SH-SY5Y (cell line): ENCODE results near the gene CACNA2D4.

Experiments
- GATA2 ChIP-seq: IDR thresholded peaks from 2 replicates; pipeline ENCODE4 v1.6.1; 2011; ENCODE audit warnings: mild to moderate bottlenecking, low read depth, low read length
- GATA3 ChIP-seq: IDR thresholded peaks from 2 replicates; pipeline ENCODE4 v1.6.1; 2011; ENCODE audit warnings: low read depth, mild to moderate bottlenecking, low read length, moderate library complexity

The CACNA2D4 gene

DNA sequence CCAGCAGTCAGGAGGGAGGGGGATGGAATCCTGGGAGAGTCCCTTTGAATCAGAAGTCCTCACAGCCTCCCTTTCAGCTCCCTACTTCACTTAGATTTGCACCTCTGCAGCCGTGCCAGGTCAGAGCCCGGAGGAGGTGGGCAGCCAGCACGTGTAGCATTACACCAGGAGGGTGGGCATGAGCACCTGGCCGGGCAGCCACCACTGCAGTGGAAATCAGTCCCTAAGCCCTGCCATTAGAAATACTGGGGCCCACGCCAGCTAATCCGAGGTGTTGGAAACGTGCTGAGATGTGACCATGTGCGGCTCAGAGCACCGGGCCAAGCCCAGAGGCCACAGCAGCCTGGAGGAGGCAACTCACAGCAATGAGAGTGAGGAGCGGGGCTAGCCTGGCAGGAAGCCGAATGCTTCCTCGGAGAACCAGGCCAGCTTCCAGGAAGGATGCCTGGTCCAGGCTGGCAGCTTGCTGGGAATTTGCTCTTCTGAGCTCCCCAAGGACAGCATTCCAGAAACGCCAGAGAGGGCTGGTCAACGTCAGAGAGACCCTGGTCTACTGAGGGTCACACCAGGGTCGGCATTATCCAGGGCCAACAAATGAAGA is 9.4 kb upstream of the CACNA2D4 start:
- no peak for TF ChIP-seq GATA3
- no peak for TF ChIP-seq GATA2

DNA sequence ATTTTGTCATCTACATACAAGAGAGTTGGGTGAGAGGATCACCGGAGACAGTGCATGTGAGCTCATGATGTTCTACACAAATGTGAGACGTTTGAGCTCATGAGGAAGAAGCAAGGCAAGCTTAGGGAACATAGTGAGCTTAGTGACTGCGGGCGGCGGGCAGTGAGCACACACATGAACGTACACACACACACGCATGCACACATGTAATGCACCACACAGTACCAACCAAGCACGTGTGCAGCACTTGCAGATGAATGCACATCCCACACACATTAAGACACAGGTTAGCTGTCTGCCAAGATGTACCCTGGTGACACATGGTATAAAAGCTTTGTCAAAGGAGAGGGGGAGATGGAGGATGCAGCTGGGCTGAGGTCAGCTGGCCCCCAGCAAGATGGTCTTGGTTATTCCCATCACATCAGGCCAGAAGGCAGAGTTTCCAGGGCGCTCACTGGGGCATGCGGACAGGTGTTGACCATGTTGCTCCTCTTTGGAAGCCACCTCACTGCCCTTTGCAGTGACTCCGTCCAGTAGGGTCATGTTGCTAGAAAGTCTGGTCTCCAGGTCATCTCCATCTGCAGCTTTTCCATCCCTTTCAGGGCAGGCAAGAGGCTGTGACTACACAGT is 8.7 kb upstream of the CACNA2D4 start:
- TF ChIP-seq GATA3 (no peak), GATA2 (no peak)

GRCh38 chr12:1926251-1926657 is 7.8 kb upstream of the CACNA2D4 start:
- TF ChIP-seq GATA3 (no peak), GATA2 (no peak)

DNA sequence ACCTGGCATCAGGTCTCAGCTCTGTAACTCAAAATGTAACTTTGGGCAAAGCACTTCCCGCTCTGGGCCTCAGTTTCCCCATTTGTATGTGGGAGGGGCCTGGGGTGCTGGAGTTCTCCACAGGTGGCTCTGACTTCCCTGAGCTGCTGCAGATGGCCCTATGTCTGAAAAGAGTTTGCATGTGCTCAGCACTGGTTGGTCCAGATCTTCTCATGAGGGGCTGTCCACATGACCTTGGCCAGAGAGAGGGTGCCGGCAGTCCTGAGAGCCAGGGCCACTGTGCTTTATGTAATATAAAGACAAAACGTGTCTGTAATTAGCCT is 7.2 kb upstream of the CACNA2D4 start:
- TF ChIP-seq GATA3 = no peak
- no peak for TF ChIP-seq GATA2

DNA sequence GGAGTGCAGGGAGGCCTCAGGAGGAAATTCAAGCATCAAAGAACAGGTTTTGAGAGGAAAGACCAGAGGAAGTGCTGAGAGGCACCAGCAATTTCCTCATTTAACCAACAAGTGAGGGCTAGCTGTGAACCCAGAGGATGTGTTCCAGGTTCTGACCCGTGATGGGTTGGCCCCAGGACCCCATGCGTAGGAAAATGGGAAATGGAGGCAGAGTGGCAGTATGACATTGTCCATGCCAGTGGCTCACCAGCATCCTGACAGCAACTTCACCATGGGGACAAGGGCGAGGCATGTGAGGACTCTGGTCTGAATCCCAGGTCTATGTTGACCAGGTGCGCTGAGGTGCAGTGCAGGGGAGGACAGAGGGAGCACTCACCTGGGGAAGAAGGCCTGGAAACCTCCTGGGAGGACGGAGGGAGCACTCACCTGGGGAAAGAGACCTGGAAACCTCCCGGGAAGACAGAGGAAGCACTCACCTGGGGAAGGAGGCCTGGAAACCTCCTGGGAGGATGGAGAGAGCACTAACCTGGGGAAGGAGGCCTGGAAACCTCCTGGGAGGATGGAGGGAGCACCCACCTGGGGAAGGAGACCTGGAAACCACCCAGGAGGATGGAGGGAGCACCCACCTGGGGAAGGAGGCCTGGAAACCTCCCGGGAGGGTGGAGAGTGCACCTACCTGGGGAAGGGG is 6.7 kb upstream of the CACNA2D4 start:
- TF ChIP-seq GATA2 = no peak
- no peak for TF ChIP-seq GATA3

- TF ChIP-seq GATA2 (no peak), GATA3 (no peak)
Measured at GRCh38 chr12:1922985-1923384, 4.5 kb upstream of the CACNA2D4 start.

DNA sequence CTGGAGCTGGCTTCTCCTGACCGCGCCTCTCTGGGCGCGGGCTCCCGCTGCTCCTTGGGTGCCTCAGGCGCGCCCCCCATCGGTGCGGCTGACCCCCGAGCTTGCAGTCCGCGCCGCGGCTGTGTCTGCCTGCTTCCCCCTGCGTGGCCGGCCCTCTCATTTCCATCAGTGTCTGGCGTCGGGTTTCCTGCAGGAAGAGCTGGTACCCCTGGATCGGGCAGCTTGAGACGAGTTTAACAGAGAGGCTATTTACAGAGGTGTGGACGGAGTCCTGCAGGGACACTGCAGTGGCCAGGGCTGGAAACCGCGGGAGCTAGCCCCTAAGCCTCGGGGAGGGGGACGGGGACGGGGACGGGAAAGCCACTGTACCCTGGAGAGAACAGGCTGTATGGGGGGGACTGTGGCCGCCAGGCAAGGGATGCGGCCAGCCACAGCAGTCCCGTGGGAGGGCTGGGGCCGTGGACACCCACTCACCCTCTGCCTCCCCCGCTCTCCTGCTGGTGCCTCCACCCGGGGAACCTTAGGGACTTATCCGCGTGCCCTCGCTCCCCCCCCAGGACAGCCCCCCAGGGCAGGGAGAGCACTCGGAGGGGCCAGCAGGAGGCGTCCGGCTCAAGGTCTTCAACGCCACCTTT is 3.7 kb upstream of the CACNA2D4 start:
- TF ChIP-seq GATA2 (no peak), GATA3 (no peak)

- TF ChIP-seq GATA3 = no peak
- TF ChIP-seq GATA2 = no peak
Measured at GRCh38 chr12:1920971-1921370, 2.5 kb upstream of the CACNA2D4 start.

DNA sequence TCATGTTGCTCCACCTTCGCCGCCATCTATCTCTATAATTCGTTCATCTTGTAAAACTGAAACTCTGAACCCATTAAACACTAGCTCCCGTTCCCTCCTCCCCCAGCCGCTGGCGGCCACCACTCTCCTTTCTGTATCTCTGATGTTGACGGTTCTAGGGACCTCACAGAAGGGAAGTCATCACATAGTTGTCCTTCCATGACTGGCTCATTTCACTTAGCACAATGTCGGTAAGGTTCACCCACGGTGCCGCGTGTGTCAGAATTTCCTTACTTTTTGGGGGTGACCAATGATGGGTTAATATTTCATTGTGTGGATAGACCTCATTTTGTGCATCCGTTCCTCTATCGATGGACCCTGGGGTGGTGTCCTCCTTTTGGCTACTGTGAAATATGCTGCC is 2.0 kb upstream of the CACNA2D4 start:
- TF ChIP-seq GATA2 (no peak), GATA3 (no peak)

DNA sequence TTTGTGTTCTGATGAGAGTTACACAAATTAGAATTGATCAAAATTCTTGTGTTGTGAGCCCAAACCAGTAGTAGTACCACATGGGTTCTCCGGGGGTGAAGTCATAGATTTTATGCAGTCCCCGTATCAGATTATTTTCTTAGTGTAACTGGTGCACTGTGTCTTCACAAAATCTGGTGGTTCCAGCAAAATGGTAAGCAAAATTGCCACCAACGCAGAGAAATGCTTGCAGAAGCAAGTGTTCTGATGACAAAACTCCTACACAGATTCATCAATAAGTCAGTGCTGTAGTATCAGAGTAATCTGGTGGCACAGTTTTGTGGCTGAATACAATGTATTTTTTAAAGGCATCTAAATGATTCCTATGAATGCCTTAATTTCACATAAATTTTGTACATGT is 1.3 kb upstream of the CACNA2D4 start:
- TF ChIP-seq GATA2 (no peak), GATA3 (no peak)

DNA sequence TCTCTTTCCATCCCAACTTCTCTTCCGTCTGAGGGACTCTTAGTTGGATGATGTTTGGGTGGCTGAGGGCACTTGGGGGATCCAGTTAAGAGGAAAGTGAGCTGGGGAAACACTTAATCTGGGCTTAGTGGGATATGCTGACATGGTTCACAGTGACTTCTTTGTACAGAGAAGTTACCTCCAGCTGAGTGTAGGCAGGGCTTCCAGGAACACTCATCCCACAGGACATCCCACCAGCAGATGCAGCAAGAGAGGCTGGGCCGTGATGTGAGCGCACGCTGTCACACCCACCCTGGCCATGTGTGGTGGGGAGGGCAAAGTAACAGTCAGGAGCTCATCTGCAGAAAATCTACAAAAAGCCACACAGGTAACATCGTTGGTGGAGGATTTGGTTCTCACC is 832 bp upstream of the CACNA2D4 start:
- TF ChIP-seq GATA3 (no peak), GATA2 (no peak)

DNA sequence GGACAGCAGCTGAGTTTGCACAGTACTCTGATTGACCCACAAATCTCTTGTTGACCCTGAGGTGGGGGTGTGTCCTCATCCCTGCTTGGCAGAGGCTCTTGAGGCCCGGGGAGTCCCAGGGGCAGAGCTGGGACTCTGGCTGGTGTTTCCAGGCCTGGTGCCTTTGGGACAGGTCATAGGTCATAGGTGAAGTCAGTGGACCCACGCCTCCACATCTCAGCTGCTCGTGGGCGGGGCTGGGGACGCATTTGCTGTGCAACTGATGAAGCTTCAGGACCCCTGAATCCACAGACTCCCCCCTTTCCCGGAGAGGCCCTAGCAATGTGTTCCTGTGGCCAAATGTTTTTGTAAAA is 408 bp upstream of the CACNA2D4 start:
- TF ChIP-seq GATA3 (no peak), GATA2 (no peak)

DNA sequence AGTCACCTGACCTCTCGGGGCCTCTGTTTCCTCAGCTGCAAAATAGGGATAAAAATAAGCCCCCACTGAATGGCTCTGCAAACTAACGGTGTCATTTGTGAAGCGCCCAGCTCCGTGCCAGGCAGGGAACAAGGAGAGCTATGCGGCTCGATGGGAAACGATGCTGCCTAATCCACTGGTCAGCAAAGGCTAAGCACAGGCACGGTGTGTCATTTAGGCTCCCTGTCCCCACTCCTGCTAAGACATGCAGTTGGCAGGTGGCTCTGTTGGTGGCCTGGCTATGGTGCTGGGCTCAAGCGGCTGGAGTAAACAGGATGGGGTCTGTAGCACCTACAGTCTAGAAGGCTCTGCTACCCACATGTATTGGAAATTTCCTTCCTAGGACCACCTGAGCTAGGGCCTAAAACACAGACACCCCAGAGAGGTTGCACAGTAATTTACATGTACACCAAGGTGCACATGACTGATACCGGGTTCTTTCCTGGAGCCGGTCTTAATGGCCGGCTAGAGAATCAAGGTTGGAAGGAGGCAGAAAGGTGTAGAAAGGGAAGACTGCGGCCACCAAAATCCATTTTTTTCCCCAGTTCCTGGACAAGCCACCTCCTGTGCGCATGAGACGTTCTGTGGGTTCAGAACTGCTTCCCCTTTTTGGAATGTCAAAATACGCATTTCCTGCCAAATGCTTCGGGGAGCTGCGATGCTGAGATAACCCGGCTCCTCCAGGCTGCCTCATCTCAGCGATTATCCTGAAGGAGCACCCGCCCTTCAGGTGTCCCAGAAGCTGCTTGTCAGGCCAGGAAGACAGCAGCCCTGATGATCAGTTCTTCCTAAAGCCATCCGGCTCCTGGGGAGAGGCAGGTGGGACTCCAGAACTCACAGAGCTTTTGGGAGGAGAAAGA is 1.0 kb downstream of the CACNA2D4 start:
- no peak for TF ChIP-seq GATA2

- TF ChIP-seq GATA2 (no peak), GATA3 (no peak)
Measured at GRCh38 chr12:1916371-1917171, 1.9 kb downstream of the CACNA2D4 start.
